GM19395 (cell line): ENCODE data around the gene PRDM16.

Source experiments
- ATAC-seq: cut with Tn5 transposase; IDR thresholded peaks from one replicate; pipeline ENCODE4 v1.9.1; 2021; ENCODE audit warnings: mild to moderate bottlenecking, moderate library complexity; ENCODE audit not compliant: unreplicated experiment

PRDM16 gene

GRCh38 chr1:3327936-3328590, 259.1 kb downstream of the PRDM16 start:
- no peak for ATAC-seq

- no peak for ATAC-seq
Measured at GRCh38 chr1:3329640-3330281, 260.8 kb downstream of the PRDM16 start.

- no peak for ATAC-seq
Measured at GRCh38 chr1:3330771-3331245, 261.8 kb downstream of the PRDM16 start.

GRCh38 chr1:3331564-3331963, 262.6 kb downstream of the PRDM16 start:
- no peak for ATAC-seq

- no peak for ATAC-seq
Measured at GRCh38 chr1:3332043-3332442, 263.0 kb downstream of the PRDM16 start.

- ATAC-seq: no peak
Measured at GRCh38 chr1:3332662-3333061, 263.7 kb downstream of the PRDM16 start.

GRCh38 chr1:3333903-3334302, 264.9 kb downstream of the PRDM16 start:
- no peak for ATAC-seq

GRCh38 chr1:3334366-3334765, 265.4 kb downstream of the PRDM16 start:
- no peak for ATAC-seq

- no peak for ATAC-seq
Measured at GRCh38 chr1:3335754-3336640, 267.0 kb downstream of the PRDM16 start.

- ATAC-seq: no peak
Measured at GRCh38 chr1:3336641-3337630, 267.9 kb downstream of the PRDM16 start.

GRCh38 chr1:3337798-3338724, 269.1 kb downstream of the PRDM16 start:
- ATAC-seq: no peak

GRCh38 chr1:3338725-3339070, 269.7 kb downstream of the PRDM16 start:
- ATAC-seq: no peak

GRCh38 chr1:3339856-3340255, 270.9 kb downstream of the PRDM16 start:
- ATAC-seq: no peak

GRCh38 chr1:3340548-3341235, 271.7 kb downstream of the PRDM16 start:
- no peak for ATAC-seq

GRCh38 chr1:3341236-3341994, 272.4 kb downstream of the PRDM16 start:
- ATAC-seq: no peak

GRCh38 chr1:3342960-3343359, 274.0 kb downstream of the PRDM16 start:
- no peak for ATAC-seq

GRCh38 chr1:3344395-3344794, 275.4 kb downstream of the PRDM16 start:
- ATAC-seq: no peak

GRCh38 chr1:3345792-3346191, 276.8 kb downstream of the PRDM16 start:
- ATAC-seq: no peak
